HUES48 (cell line): ENCODE data around the gene IMPDH1.

Experiments used
- H3K27ac ChIP-seq: one replicate; pipeline ENCODE4 v1.7.0; 2013; ENCODE audit warnings: low read depth, low read length, inconsistent platforms
- H3K27me3 ChIP-seq: 2 replicates; pipeline ENCODE4 v1.6.1; 2013; ENCODE audit warnings: mild to moderate bottlenecking, low read length; ENCODE audit not compliant: control insufficient read depth, insufficient read depth
- H3K36me3 ChIP-seq: 2 replicates; pipeline ENCODE4 v1.6.1; 2013; ENCODE audit warnings: low read length; ENCODE audit not compliant: control insufficient read depth, insufficient read depth
- H3K4me1 ChIP-seq: 2 replicates; pipeline ENCODE4 v1.6.1; 2013; ENCODE audit warnings: mild to moderate bottlenecking, low read length; ENCODE audit not compliant: control insufficient read depth, insufficient read depth
- H3K4me3 ChIP-seq: 2 replicates; pipeline ENCODE4 v1.5.1; 2013; ENCODE audit warnings: mild to moderate bottlenecking, low read depth, low read length
- H3K9ac ChIP-seq: 2 replicates; pipeline ENCODE4 v1.6.1; 2013; ENCODE audit warnings: mild to moderate bottlenecking, low read depth, low read length, moderate library complexity
- H3K9me3 ChIP-seq: 2 replicates; pipeline ENCODE4 v1.6.1; 2013; ENCODE audit warnings: low read length; ENCODE audit not compliant: control insufficient read depth, insufficient read depth

The IMPDH1 gene

GRCh38 chr7:128404143-128404681 lies 5.6 kb downstream of the IMPDH1 start:
- Histone ChIP-seq H3K9ac (no peak overlapping the region), H3K27me3 (peaks cover 54% of the 10 kb centered on the region), H3K27ac (no peak overlapping the region), H3K36me3 (peaks cover 8% of the 10 kb centered on the region; the same call in 1 of the 2 replicates), H3K4me3 (no peak overlapping the region), H3K4me1 (peaks cover 40% of the 10 kb centered on the region), H3K9me3 (no peaks in the 10 kb centered on the region)

GRCh38 chr7:128403676-128404075 lies 6.1 kb downstream of the IMPDH1 start:
- Histone ChIP-seq H3K27ac (no peak overlapping the region), H3K36me3 (peaks cover 8% of the 10 kb centered on the region; the same call in 1 of the 2 replicates), H3K4me3 (no peak overlapping the region), H3K9me3 (no peaks in the 10 kb centered on the region), H3K27me3 (peaks cover 49% of the 10 kb centered on the region), H3K9ac (no peak overlapping the region), H3K4me1 (peaks cover 34% of the 10 kb centered on the region)

GRCh38 chr7:128402356-128402755 lies 7.4 kb downstream of the IMPDH1 start:
- H3K36me3 ChIP-seq = peaks cover 9% of the 10 kb centered on the region; the same call in 1 of the 2 replicates

GRCh38 chr7:128400566-128400965 lies 9.2 kb downstream of the IMPDH1 start:
- no peak overlapping the region for H3K9ac ChIP-seq
- H3K4me1 ChIP-seq = peaks cover 18% of the 10 kb centered on the region
- H3K9me3 ChIP-seq = no peaks in the 10 kb centered on the region
- no peak overlapping the region for H3K27ac ChIP-seq
- H3K27me3 ChIP-seq = peaks cover 22% of the 10 kb centered on the region
- H3K36me3 ChIP-seq = peaks cover 17% of the 10 kb centered on the region; the same call in 1 of the 2 replicates
- no peak overlapping the region for H3K4me3 ChIP-seq

More at GRCh38 chr7:128402356-128402755, 7.4 kb downstream of the IMPDH1 start:
- Histone ChIP-seq H3K4me3 (no peak overlapping the region), H3K4me1 (peaks cover 23% of the 10 kb centered on the region), H3K9ac (no peak overlapping the region), H3K27me3 (peaks cover 35% of the 10 kb centered on the region), H3K9me3 (no peaks in the 10 kb centered on the region), H3K27ac (no peak overlapping the region)

GRCh38 chr7:128399991-128400390 lies 9.8 kb downstream of the IMPDH1 start:
- peaks cover 17% of the 10 kb centered on the region; the same call in 1 of the 2 replicates for H3K36me3 ChIP-seq
- H3K27me3 ChIP-seq = peaks cover 16% of the 10 kb centered on the region
- H3K4me1 ChIP-seq = peaks cover 13% of the 10 kb centered on the region
- H3K9me3 ChIP-seq = no peaks in the 10 kb centered on the region
- H3K9ac ChIP-seq = no peak overlapping the region
- no peak overlapping the region for H3K27ac ChIP-seq
- H3K4me3 ChIP-seq = no peak overlapping the region

- Histone ChIP-seq H3K4me1 (peaks cover 1% of the 10 kb centered on the region; the same call in 1 of the 2 replicates), H3K4me3 (no peak overlapping the region), H3K9me3 (no peaks in the 10 kb centered on the region), H3K9ac (no peak overlapping the region), H3K27me3 (peaks cover 4% of the 10 kb centered on the region), H3K27ac (no peak overlapping the region), H3K36me3 (peaks cover 17% of the 10 kb centered on the region; the same call in 1 of the 2 replicates)
These were observed 11.0 kb downstream of the IMPDH1 start for GRCh38 chr7:128398841-128399135.

- no peak overlapping the region for H3K9ac ChIP-seq
- H3K4me3 ChIP-seq = no peak overlapping the region
- H3K27ac ChIP-seq = no peak overlapping the region
- H3K9me3 ChIP-seq = no peaks in the 10 kb centered on the region
- H3K36me3 ChIP-seq = peaks cover 17% of the 10 kb centered on the region; the same call in 1 of the 2 replicates
- H3K4me1 ChIP-seq = no peaks in the 10 kb centered on the region
- H3K27me3 ChIP-seq = no peaks in the 10 kb centered on the region; the same call in 1 of the 2 replicates
These were observed 11.6 kb downstream of the IMPDH1 start for GRCh38 chr7:128398016-128398840.

GRCh38 chr7:128396357-128396756 lies 13.4 kb downstream of the IMPDH1 start:
- H3K27ac ChIP-seq = no peak overlapping the region
- no peak overlapping the region for H3K4me3 ChIP-seq
- peaks cover 17% of the 10 kb centered on the region; the same call in 1 of the 2 replicates for H3K36me3 ChIP-seq
- no peak overlapping the region for H3K9ac ChIP-seq
- no peaks in the 10 kb centered on the region for H3K4me1 ChIP-seq
- no peaks in the 10 kb centered on the region for H3K27me3 ChIP-seq
- no peaks in the 10 kb centered on the region for H3K9me3 ChIP-seq

- Histone ChIP-seq H3K36me3 (peaks cover 13% of the 10 kb centered on the region; the same call in 1 of the 2 replicates), H3K27ac (no peak overlapping the region), H3K4me3 (no peak overlapping the region), H3K9ac (no peak overlapping the region), H3K27me3 (no peaks in the 10 kb centered on the region), H3K4me1 (no peaks in the 10 kb centered on the region), H3K9me3 (no peaks in the 10 kb centered on the region)
These were observed 14.0 kb downstream of the IMPDH1 start for GRCh38 chr7:128395748-128396147.

GRCh38 chr7:128394904-128395496 lies 14.8 kb downstream of the IMPDH1 start:
- no peak overlapping the region for H3K4me3 ChIP-seq
- H3K9me3 ChIP-seq = no peaks in the 10 kb centered on the region
- 0 out of 2 replicates have a peak, but pooled peaks cover 10% of the 10 kb centered on the region for H3K36me3 ChIP-seq
- no peaks in the 10 kb centered on the region for H3K27me3 ChIP-seq
- no peak overlapping the region for H3K9ac ChIP-seq
- peaks cover 1% of the 10 kb centered on the region for H3K4me1 ChIP-seq
- no peak overlapping the region for H3K27ac ChIP-seq
